ENCODE results near the gene PRMT3.

GRCh38 chr11:20452585-20452984, 65.1 kb downstream of the PRMT3 start:
- TF ChIP-seq ZNF274 (IDR thresholded peaks at IDR 0.05; ENCODE audit: low read depth, low read length), result no peak
- no peak for TF ChIP-seq YY1 (IDR thresholded peaks at IDR 0.05; ENCODE audit: insufficient read depth, insufficient read length)
- TF ChIP-seq SUZ12 (IDR thresholded peaks at IDR 0.05; ENCODE audit: extremely low read depth, insufficient read depth, insufficient read length), result no peak

All from NT2/D1 (cell line).